Dedifferentiated amniotic fluid mesenchymal stem cell (primary cell): ENCODE data around the gene SRGAP2C.
"Not testable (repeated sequence)": the region's sequence is repeated elsewhere in the genome, so short reads cannot be mapped to it uniquely, and the experiment has no call there.

Experiments
- DNase-seq: peaks from one replicate; pipeline ENCODE4 v3.0.0-alpha.2; 2016; ENCODE audit errors: extremely low spot score

SRGAP2C gene

DNA sequence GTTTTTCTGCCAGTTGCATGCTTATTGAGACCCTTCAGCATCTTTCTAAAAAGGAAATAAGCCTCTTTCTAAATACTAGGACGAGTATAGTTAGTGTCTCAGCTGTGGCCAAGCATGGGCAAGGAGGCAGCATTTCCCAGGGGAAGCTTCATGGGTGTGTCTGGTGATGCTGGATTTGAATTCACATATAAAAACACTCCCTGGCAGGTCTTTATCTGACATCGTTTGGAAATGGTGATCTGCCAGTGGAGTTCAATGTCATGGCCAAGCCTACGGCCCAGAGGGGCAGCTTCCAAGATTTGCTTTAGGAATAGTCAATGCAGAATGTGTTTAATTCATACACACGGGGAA lies 94.7 kb downstream of the SRGAP2C start:
- DNase-seq = not testable (repeated sequence)

GRCh38 chr1:121280699-121281317 lies 96.0 kb downstream of the SRGAP2C start:
- DNase-seq = not testable (repeated sequence)

GRCh38 chr1:121281480-121281879 lies 96.7 kb downstream of the SRGAP2C start:
- DNase-seq = not testable (repeated sequence)

DNA sequence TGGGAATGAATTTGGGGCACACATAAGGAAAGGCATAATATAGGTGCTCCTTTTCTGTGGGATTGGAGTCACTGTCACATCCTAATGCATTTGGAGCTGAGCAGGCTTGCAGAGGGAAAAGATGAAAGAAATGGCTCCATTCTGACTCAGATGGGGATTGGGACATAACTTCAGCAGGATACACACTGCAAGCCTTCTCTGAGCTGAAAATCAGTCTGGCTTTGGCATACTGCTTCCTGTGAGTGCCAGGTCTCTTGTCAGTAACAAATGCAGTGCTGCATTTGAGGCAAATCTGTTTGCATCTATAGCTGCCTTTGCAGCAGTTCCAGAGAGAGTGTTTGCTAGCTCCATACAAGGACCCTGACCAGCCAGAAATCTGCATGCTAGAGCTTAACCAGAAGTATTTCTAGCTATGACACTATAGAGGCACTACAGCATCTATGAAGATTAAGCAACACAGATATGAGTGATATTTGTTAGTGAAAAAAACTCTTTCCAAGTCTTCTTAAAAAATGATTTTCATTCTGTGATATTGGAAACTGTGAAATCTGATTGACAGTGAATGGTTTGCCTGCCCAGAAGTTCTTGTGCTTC lies 98.9 kb downstream of the SRGAP2C start:
- DNase-seq = not testable (repeated sequence)

GRCh38 chr1:121292590-121292989 lies 107.8 kb downstream of the SRGAP2C start:
- not testable (repeated sequence) for DNase-seq

- not testable (repeated sequence) for DNase-seq
Measured at GRCh38 chr1:121293263-121294204, 108.8 kb downstream of the SRGAP2C start.

- not testable (repeated sequence) for DNase-seq
Measured at GRCh38 chr1:121294205-121294570, 109.4 kb downstream of the SRGAP2C start.

GRCh38 chr1:121296563-121296962 lies 111.8 kb downstream of the SRGAP2C start:
- not testable (repeated sequence) for DNase-seq

DNA sequence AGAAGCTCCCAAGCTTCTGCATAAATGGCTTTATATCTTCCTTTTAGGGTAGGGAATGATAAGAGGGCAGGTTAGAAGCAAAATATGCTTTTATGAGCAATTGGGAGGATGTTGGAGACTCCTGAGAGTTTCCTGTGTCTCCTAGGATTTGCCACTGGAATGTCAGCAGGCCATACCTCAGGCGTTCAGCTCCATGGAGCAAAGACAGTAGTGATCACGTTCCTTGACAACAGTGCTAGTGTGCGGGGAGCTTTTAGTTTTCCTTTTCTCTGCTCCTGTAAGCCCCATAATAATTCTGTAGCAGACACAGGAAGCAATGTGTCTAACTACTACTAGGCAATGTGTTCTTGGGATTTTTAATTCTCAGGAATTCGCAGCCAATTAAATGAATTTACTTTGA lies 113.8 kb downstream of the SRGAP2C start:
- not testable (repeated sequence) for DNase-seq

DNA sequence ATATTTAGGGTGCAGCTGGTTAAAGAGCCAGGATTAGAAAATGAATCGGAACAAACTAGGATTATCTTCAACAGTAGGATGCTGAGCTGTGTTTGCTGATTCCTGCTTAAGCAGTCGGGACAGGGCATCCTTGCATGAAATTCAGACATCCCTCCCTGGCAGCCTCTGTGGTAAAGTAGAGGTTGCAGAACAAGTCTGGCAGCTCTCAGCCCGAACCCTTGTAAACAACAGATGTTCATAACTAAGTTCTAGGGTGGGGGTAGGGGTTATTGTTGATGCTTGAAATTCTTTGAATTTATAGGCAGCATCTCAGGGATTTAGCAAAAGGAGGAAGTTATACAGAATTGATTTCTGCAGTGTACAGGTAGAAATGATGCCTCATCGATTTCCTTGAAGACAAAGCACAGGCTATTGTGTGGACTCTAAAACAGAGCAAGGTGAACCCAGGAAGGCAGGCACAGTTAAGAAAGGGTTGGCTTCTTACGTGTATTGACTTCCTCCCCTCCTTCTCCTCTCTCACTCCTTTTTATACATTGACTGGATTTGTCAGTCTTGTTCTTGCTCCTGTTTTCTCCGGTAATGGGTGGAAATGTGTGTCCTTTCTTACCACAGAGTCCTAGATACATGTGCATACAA lies 114.9 kb downstream of the SRGAP2C start:
- DNase-seq = not testable (repeated sequence)

DNA sequence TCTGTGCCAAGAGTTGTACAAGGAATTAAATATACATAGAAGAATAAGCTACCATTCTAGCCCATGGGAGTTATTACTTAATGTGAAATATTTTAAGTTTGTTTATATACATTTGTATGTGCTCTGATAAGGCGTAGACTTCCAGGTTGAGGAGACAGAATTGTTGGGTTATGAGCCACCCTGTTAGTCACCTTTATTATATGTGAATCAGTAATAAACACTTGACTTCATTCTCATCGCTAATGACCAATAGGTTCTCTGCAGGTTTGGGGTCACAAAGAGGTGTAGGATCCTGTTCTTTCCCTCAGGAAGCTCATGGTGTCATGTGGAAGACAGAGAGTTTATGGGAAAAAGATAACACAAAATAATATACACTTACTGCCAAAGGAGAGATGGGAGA lies 117.1 kb downstream of the SRGAP2C start:
- not testable (repeated sequence) for DNase-seq

GRCh38 chr1:121307759-121308158 lies 123.0 kb downstream of the SRGAP2C start:
- DNase-seq = not testable (repeated sequence)

DNA sequence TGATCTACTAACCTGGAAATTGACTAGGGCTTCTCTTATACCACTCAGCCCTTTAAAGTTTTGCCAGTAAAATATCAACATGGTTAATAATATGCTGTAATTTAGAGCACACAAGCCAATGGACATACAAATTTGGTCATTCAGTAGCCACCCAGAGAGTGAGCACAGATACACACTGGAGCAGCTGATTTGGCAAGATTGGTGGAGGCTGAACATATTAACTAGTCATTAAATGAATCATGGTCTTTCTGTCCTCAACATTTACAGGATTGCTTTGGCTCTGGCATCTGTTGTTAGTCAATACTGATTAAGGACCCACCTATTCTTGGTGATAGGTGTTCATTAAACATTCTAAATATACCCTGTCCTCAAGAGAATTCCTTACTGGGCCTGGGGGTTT lies 130.7 kb downstream of the SRGAP2C start:
- DNase-seq = not testable (repeated sequence)

- not testable (repeated sequence) for DNase-seq
Measured at GRCh38 chr1:121316081-121316480, 131.3 kb downstream of the SRGAP2C start.

DNA sequence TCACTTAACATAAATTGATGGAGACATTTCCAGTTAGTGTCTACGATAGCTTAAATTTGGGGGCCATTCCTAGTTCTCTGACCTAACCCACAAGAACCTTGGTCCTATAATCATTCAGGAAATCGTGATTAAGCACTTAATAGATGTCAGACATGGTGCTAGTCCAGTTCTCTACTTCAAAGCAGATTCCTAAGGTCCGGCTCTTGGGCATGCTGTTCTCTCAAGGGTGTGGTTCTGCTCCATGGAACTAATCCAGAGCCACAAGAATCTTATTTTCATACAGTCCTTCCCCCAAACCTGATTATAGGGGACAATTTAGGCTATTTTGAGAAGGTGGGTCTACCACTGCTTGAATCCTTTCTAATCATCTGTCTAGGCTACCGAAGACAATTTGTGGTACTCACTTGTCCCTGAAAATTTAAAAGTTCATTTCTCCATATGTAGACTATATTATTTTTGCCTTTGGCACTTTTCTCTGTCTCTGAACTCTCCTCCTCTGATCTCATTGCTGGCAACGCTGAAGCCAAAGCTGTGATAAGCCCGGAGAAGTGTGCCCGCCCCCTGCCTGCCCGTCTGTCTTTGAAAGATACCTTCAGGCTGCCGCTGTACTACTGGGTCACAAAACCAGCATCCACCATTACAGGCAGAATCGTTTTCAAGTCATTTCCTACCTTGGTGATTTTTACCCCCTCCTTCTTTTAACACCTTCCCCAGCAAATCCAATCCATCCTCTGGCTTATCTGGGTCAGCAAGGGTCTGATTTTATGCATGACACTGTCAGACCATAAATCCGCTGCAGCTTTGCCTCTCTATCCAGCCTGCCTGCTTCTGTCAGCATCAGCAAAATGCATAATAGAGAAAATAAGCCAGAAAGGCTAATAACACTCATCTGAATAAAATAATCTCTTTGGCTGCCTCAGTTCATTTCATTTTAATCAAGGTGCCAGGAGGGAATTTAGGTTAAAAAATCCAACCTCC lies 133.0 kb downstream of the SRGAP2C start:
- not testable (repeated sequence) for DNase-seq

DNA sequence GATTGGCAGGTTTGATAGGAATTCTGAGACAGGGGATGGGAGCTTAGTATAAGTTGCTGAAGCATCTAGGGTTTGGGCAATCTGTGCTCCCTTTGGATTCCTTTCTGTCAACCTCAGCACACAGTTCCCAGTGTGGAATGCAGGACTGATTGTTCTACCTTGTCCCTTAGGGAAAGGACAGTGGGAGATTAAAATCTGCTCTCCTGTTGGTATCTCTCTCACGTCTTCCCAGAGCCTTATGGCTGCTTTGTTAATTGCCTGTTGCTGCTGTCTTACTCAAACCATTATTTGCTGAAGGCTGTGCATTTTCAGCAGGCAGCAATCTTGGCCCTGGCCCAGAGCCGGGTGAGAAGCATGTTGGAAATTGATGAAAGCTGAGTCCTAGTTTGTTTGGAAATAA lies 133.9 kb downstream of the SRGAP2C start:
- DNase-seq = not testable (repeated sequence)

DNA sequence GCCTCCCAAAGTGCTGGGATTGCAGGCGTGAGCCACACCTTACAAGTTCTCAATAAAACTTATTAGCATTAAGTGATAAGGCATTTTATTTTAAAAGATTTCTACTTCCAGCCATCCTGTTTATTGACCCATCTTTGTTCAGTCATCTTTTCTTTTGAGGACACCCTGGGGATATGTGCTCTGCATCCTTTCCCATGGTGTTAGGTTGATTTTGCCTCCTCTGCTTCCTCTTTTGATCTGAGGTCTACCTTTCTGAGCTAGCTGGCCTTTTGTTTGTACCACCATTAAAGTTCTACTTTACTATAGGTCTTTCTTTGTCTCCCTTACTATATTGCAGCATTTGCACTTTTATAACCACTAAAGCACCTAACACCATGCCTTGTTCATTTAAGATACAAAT lies 136.9 kb downstream of the SRGAP2C start:
- not testable (repeated sequence) for DNase-seq

DNA sequence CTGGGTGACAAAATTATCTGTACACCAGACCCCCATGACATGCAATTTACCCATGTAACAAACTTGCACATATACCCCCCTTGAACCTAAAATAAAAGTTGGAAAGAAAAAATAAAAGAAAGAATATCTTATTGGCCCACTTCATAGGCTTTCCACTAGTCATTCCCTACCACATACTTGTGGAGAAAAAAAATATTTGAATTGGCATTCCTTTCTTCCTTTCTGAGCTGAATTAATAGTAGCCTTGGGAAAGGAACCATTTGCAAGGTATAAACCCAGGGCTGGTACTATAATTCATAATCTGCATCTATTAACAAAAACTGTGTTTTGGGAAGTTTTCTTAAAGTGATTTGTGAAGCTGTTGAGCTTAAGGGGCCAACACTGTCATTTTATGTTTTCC lies 140.0 kb downstream of the SRGAP2C start:
- DNase-seq = not testable (repeated sequence)

DNA sequence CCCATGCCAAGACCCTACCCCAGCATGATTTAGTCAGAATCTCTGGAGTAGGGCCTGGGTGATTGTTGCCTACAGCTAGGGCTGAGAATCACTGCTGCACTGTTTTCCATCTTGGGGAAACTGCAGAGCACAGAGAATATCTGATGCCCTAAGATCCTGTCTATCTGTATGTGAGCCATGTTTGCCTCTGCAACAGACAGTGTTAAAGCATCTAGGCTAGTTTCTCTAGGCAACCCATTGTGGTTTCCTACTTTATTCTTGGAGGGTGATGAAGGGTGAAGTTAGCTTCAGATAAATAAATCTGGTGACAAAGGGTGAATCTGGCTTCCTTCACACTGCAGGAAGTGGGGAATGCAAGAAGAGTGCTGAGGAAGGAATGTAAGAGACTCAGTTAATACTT lies 147.4 kb downstream of the SRGAP2C start:
- DNase-seq = not testable (repeated sequence)

GRCh38 chr1:121332599-121333562 lies 148.1 kb downstream of the SRGAP2C start:
- not testable (repeated sequence) for DNase-seq
